ENCODE data around the gene CBFA2T3. TPM values are rescaled to one million over a fixed set of nuclear protein-coding genes. Genes with fewer than 3 reads are reported as not detected.

The CBFA2T3 gene
- total RNA-seq, 1 experiment from 2014 or later = 2.9 TPM

DNA sequence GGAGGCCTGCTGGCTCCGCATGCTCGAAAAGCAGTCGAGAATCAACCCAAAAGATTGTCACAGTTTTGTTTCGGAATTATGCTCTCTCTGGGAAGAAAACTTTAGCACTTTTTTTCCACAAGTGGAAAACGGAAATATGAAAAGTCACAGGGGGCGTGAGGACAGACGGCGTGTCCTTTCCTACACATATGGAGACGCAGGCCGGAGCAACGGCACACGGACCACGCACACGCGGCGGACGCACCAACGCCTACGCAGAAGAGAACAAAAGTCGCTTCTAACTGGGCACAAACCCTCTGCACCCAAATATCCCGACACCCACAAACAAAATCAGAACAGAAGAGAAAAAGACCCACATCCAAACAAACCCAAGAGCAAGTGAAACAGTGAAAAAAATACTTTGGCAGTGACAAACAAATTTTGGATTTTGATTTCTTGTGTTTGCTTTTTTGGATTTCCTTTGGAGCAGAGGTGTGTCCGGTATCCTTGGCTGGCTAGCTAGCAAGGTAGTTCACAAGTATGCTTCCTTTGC, 101.2 kb downstream of the CBFA2T3 start:
- no peak overlapping the region for H3K56ac ChIP-seq (ENCODE audit: insufficient read length, low read depth, low read length)
- H2BK120ac ChIP-seq (ENCODE audit: low read depth, low read length, poor library complexity, severe bottlenecking) = no peak overlapping the region
- H2AK5ac ChIP-seq (ENCODE audit: insufficient read length, low read length) = no peak overlapping the region
- H4K91ac ChIP-seq (ENCODE audit: insufficient read length, low read depth, low read length) = no peak overlapping the region
- no peak overlapping the region for H2BK12ac ChIP-seq (ENCODE audit: insufficient read length, low read depth, low read length)
- Mint-ChIP-seq H3K4me1 (peaks cover 0 to 7% of the 10 kb centered on the region in 2 experiments; a peak in 1 of 4 replicates), H3K4me3 (no peak overlapping the region), H3K27me3 (ENCODE audit: low read depth) (0 out of 2 replicates have a peak, but pooled peaks cover 2% of the 10 kb centered on the region), H3K9me3 (no peaks in the 10 kb centered on the region), H3K36me3 (ENCODE audit: insufficient read depth in 1 of 3, low read depth in 3 of 3) (no peaks in the 10 kb centered on the region), H3K27ac (no peak overlapping the region)
- DNase-seq = no peak
- H3T11ph ChIP-seq (ENCODE audit: low read length) = no peak overlapping the region
- H3K4me2 ChIP-seq (ENCODE audit: insufficient read depth, insufficient read length, low read length) = no peak overlapping the region
- no peaks in the 10 kb centered on the region for H3K27me3 ChIP-seq (ENCODE audit: insufficient read depth, low read length)
- TF ChIP-seq, protein P1, sequence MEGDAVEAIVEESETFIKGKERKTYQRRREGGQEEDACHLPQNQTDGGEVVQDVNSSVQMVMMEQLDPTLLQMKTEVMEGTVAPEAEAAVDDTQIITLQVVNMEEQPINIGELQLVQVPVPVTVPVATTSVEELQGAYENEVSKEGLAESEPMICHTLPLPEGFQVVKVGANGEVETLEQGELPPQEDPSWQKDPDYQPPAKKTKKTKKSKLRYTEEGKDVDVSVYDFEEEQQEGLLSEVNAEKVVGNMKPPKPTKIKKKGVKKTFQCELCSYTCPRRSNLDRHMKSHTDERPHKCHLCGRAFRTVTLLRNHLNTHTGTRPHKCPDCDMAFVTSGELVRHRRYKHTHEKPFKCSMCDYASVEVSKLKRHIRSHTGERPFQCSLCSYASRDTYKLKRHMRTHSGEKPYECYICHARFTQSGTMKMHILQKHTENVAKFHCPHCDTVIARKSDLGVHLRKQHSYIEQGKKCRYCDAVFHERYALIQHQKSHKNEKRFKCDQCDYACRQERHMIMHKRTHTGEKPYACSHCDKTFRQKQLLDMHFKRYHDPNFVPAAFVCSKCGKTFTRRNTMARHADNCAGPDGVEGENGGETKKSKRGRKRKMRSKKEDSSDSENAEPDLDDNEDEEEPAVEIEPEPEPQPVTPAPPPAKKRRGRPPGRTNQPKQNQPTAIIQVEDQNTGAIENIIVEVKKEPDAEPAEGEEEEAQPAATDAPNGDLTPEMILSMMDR (conservative IDR thresholded peaks at IDR 0.05) = no peak
- H3K9me3 ChIP-seq (ENCODE audit: control insufficient read depth, low read depth, low read length) = no peaks in the 10 kb centered on the region
- no CpG with 5 or more reads among the region's 22 CpGs for WGBS (ENCODE audit: extremely low coverage, insufficient read length, low lambda C conversion rate)
- no peak overlapping the region for H3K23ac ChIP-seq (ENCODE audit: insufficient read length, low read depth, low read length)
- H4K20me1 ChIP-seq (ENCODE audit: control insufficient read depth, insufficient read depth, insufficient read length) = no peaks in the 10 kb centered on the region
- H2BK5ac ChIP-seq (ENCODE audit: insufficient read length, low read length) = no peak overlapping the region
- H3K79me1 ChIP-seq (ENCODE audit: insufficient read depth, low read depth, low read length, poor library complexity, severe bottlenecking) = no peaks in the 10 kb centered on the region
- H3K14ac ChIP-seq (ENCODE audit: insufficient read depth, low read length) = no peak overlapping the region
- no peaks in the 10 kb centered on the region for H3K4me1 ChIP-seq (ENCODE audit: insufficient read depth, low read length)
- H2BK20ac ChIP-seq (ENCODE audit: low read depth, low read length, poor library complexity, severe bottlenecking) = no peak overlapping the region
- H4K5ac ChIP-seq (ENCODE audit: insufficient read length, low read depth, low read length) = no peak overlapping the region
- no peak overlapping the region for H4K8ac ChIP-seq (replicated peaks; ENCODE audit: insufficient read length, low read depth, low read length)
- no peak overlapping the region for H3K27ac ChIP-seq (ENCODE audit: insufficient read length, low read depth, low read length)
- H2BK15ac ChIP-seq (ENCODE audit: low read depth, low read length) = no peak overlapping the region
- no peak overlapping the region for H3K18ac ChIP-seq (ENCODE audit: insufficient read length, low read depth, low read length)
- H3K79me2 ChIP-seq (ENCODE audit: insufficient read depth, low read length) = no peaks in the 10 kb centered on the region
- H2AFZ ChIP-seq (ENCODE audit: low read length) = no peak overlapping the region
- no peak overlapping the region for H3K4ac ChIP-seq (ENCODE audit: low read depth, low read length)
- no peak overlapping the region for H3K9ac ChIP-seq (ENCODE audit: extremely low read depth, insufficient read length, low read length)
- H3K23me2 ChIP-seq (ENCODE audit: insufficient read length, low read depth, low read length, poor library complexity, severe bottlenecking) = no peaks in the 10 kb centered on the region

All from H9 (cell line).